NOMO-1 treated with dmso at 0.1 percent for 144 hours (cell line): ENCODE results near the gene ARFGAP1.

Experiments
- DNase-seq: peaks from one replicate; lab custom pipeline; 2025; ENCODE audit not compliant: unreplicated experiment; lab: John Stamatoyannopoulos, UW

ARFGAP1 gene

DNA sequence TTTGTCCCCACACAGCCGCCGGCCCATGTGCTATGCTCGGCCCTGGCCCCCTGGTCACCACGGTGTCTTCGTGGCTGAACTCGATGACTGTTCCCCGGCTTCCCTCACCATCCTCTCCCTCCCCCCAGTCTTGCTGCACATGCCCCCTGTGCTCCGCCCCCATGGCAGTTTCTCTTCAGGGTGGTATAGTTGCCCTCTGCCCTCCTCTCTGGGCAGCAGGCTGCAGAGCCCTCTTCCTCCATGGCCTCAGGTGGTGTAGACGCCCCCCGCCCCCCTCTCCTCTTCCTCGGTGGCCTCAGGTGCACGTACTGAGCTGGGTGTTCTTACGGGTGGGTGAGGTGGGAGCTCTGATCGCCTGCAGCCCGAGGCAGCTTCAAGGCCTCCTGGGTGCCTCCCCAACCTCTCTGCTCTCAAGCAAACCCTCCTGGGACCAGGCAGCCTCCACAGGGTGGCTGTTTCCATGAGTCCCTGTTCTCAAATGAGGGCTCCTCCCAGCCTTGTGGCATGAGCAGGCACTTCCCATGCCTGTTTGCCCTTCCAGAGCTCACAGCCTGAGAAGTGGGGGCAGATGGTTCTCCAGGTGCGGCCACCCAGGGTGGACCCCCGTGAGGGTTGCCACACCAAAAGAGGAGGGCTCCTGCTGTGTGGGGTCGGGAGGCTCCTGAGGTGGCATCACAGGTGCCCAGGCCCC is 45.1 kb downstream of the ARFGAP1 start:
- DNase-seq = no peak

DNA sequence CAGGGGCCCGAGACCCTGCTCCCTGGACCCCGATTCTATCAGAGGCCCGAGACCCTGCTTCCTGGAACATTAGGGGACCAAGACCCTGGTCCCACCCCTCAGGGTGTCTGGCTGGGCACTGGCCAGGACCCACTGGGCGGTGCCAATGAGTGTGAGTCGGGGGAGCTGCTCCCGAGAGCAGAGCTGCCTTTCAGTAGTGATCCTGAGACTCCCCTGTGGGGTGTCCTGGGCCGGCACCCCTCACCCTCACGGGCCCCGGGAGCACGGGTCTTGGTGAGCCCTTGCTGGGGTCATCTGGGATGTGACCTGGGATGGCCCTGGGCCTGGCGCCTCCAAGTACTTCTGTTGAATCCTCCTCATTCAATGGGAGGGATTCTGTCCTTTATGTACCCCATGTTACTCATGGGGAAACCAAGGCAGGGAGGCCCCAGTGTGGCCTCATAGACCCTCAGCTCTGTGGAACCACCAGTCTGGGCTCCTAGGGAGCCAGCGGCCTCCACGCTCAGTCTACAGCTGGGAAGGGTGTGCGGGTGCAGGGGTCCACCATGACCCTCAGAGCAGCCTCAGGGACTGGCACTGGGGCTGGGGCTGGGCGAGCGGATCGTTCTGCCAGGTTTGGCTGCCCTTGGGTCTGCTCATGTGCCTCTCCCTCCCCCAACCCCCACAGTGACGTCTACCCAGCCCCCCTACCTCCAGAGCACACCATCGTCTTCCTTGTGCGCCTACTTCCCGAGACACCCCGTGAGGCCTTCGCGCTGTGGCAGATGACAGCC is 46.0 kb downstream of the ARFGAP1 start:
- DNase-seq = no peak

DNA sequence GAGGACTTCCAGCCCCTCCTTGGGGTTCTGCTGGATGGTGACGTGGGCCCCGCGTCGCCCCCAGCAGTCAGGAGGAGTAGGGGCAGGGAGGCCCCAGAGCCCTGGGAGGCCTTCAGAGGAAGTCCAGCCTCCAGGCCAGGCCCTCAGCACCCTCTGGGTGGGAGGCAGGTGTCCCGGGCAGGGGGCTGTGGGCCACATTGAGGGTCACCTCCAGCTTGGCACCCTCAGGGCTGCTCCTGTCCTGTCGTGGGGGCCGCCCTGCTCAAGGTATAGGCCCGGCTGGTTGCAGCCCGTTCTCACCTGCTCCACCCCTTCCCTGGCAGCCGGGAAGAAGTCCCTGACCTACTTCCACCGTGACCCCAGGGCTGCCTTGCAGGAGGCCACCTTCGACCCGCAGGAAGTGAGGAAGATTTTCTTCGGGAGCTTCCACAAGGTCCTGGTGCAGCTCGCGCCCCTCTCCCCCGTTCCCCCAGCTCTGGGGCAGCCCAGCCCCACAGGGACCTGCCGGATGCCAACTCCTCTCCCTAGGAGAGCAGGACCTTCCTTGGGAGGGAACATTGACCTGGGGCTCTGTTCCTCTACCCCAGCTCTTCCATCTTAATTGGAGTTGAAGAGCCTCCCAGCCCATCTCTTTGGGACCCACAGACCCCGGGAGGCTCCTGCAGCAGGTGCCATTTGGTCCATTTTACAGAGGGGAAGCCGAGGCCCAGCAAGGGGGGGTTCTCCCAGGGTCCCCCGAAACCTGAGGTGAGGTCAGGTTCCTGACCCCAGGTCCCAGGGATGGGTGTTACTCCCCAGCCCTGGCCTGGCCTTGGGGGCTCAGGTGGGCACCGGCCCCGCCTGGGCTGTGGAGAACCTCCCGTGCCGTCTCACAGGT is 46.8 kb downstream of the ARFGAP1 start:
- no peak for DNase-seq

DNA sequence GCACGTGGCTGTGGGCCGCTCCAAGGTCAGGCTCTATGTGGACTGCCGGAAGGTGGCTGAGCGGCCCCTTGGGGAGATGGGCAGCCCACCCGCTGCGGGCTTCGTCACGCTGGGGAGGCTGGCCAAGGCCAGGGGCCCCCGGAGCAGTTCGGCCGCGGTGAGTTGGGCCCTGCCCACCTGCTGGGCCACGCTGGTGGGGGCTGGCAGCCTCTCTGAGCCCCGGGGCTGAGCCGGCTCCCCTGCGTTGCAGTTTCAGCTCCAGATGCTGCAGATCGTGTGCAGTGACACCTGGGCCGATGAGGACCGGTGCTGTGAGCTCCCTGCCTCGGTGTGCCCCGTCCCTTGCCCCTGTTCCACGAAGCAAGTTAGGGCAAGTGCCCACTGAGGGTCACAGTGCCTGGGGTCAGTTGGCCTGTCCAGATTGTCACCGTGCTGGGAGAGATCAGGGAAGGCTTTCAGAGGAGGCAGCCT is 47.5 kb downstream of the ARFGAP1 start:
- DNase-seq = no peak

DNA sequence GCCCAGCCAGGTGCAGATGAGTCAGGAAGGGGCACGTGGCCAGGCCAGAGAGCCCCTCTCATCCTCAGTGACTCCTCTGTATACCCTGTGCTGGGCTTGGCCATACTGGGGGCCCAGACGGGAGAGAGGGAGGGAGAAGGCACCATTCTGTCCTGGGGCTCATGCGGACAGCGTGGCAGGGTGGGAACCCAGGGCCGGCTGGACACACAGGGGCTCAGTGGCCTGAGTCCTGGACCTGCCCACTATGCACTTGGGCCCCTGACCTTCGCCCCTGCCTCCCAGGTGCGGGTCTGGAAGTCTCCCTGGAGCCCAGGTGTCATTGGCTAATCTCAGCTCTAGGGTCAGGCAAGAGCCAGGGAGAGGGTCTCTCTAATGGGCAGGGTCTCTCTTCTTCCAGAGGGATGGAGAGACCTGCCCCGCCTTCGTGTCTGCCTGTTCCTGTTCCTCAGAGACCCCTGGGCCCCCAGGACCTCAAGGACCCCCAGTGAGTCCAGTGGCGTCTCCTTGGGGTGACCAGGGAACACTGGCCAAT is 48.1 kb downstream of the ARFGAP1 start:
- no peak for DNase-seq

DNA sequence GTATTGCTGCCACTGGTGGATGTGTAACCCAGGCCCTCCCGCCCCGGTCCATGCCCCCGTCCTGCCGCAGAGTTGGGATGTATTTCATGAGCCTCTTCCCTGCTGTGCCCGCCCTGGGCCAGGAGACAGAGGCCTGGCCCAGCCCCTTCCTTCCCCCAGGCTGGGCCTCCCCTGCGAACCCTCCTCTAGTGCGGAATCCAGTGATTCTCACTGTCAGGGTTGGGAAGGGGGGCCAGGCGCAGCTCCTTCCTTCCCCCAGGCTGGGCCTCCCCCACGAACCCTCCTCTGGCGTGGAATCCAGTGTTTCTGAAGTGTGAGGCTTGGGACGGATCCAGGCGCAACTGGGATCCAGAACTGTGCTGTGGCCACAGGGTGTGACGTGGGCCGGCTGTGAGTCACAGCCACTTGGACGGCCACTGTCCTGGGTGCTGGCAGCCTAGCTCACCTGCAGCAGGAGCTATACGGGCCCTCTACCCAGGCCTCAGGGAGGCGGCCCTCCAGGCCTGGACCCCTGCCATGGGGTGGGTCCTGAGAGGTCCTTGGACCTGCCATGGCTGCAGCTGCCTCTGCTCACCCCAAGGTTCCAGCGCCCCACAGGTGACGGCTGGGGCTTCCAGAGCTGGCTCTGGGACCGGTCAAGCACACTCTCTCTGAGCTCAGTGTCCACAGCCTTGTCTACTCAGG is 48.7 kb downstream of the ARFGAP1 start:
- no peak for DNase-seq

DNA sequence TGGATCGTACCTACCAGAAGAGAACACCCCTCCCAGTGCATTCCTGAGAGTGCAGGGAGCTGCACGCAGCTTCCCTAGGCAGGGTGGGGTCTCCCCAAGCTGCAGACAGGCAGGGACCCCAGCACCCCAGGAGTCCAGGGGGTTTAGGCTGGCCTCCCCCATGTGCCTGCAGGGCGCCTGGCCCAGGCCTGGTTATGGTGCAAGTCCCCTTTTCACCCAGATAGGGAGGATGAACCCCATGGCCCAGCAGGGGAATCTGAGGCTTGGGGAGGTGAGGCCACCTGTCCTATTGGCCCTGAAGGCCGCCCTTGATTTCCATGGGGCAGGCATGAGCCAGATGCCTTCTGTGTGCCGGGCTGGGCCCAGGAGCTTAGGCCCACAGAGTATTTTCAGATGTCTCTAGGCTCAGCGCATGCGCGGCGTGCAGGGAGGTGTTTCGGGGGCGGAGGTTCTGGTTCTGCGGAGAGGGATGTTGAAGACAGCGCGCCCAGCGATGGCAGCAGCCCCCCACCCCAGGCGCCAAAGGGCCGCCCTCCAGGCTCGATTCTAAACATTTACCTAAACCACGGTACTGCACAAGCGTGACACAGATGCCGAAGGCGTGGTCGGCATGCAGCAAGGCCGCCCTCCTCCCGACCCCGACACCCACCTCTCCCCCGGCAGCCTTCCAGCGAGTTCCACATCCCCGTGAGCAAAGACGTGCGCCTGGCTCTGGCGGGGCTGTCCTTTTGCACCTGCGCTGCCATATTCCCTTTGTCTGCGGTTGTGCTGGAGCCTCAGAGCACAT is 49.7 kb downstream of the ARFGAP1 start:
- DNase-seq = no peak

DNA sequence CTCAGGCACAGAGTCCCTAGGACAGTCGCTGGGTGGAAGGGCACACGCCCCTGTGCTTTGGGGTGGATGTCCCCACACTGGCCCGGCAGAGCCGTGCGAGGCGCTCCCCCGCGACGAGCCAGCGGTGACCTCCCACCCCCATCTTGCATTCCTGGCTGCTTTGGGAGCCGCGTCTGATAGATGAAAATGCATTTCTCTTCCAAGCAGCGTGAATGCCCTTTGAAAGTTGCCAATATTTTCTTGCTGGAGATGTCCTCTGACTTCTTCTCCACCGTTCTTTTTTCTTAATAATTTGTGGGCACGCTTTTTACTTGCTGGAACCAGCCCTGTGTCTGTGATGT is 50.3 kb downstream of the ARFGAP1 start:
- DNase-seq = no peak

DNA sequence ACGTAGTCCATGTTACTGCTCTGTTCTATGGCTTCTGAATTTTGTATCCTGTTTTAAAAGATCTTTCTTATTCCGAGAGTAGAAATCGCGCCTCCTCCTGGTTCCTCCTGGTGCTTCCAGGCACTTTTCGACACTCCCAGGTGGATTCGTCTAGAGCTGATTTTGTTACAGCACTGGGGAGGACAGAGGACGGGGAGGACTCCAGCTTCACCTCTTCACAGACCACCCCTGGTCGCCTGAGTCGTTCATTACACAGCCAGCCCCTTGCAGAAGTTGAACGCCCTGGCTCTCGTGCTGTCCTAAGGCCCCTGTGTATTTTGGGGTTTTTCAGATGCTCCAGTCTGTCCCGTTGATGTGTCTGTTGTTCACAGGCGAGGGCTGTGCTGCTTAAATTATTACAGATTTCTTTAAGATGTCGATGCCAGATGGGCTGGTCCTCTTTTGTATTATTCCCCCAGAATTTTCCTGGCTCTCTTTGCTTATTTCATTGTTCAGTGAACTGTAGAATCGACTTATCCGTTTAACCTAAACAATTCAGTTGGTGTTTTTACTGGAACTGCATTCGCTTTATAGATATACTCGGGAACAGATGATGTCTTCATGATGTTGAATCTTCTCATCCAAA is 50.9 kb downstream of the ARFGAP1 start:
- DNase-seq = no peak

DNA sequence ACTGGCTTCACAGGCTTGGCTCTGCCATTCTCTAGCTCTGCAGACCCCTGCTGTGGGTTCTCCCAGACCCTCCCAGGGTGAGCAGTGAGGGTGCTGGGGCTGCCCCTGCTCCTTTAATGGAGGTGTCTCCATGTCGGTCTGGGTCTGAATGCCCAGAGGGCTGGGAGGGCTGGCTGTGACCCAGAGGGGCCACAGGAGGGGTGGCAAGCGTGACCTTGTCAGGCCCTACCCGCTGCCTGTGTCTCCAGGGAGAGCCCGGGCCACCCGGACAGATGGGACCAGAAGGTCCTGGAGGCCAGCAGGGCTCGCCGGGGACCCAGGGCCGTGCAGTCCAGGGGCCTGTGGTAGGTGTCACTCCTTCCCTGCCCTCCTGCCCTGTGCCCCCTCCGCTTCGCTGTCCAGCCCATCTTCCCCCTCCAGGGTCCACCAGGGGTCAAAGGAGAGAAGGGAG is 52.4 kb downstream of the ARFGAP1 start:
- DNase-seq = no peak

DNA sequence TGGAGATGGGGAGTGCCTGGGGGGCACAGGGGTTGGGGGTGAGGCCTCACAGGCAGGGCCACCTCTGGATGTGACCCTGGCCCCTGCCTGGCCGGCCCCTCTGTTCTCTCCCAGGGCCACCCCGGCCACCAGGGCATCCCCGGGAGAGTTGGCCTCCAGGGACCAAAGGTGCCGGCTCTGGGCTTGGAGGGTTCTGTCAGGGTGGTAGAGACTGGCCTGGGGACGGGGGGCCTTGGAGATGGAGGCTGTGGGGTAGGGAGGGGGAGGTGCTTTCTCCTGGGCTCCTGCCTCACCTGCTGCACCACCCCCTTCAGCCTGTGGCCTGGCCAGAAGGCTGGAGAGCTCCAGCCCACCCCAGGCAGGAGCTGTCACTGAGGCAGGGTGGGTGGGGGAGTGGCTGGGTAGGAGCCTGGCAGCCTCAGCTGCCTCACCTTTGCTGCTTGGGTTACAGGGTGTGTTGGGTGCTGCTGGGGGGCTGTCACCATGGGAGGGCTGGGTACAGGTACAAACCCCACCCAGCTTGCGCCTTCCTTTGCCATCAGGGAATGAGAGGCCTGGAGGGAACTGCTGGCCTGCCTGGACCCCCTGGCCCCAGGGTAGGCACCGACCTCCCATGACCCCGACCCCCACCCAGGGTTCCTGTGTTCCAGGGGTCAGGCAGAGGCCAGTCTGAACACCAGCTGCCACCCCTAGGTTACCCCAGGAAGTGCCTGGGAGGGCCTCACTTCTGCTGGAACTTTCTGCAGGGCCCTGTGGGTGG is 53.1 kb downstream of the ARFGAP1 start:
- DNase-seq = no peak

DNA sequence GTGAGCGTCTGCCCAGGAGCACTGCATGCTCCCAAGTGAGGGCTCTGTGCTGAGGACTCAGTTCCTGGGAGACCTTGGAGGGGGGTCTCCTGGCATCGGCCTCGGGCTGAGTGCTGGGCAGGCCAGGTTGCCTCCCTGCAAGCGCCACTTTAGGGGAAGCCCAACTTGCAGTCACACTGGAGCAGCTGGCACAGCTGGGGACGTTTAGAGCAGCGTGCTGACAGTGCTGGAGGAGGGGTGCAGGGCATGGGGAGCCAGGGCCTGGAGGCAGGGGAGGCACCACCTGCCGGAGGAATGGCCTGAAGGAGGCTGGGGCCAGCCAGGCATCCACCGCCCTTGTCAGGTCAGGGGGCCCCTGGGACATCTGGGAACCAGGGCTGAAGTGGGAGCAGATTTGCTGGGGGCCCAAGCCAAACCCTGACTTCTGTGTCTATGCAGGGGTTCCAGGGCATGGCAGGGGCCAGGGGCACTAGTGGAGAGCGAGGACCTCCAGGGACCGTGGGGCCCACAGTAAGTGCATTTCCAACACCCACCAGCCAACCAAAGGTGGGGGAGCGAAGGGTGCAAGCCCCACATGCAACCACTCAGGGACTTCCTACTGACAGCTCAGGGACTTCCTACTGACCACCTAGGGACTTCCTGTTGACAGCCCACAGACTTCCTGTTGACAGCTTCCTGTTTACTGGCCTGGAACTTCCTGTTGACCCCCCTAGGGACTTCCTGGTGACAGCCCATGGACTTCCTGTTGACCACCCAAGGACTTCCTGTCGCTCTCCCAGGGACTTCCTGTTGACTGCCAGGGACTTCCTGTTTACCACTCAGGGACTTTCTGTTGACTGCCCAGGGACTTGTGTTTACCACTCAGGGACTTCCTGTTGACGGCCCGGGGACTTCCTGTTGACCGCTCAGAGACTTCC is 54.0 kb downstream of the ARFGAP1 start:
- DNase-seq = no peak

DNA sequence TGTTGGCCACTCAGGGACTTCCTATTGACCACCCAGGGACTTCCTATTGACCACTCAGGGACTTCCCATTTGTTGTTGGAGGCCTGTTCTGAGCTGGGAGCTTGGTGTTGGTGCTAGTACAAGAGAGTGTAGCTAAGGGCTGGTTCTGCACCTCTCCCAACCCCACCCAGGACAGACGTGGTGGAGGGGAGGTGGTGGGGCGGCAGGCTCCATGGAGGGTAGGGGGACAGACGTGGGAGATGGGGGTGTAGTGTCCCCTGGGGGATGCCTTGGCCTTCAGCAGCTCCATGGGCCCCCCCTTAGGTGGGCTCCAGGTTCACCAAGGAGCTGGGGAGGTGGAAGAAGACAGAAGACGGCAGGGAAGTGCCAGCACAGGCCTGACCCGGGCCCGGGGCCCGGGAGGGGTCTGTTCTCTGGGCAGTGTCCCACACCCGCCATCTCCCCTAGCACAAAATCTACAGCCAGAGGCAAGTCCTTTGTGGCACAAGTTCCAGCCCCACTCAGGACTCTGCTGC is 54.7 kb downstream of the ARFGAP1 start:
- no peak for DNase-seq

DNA sequence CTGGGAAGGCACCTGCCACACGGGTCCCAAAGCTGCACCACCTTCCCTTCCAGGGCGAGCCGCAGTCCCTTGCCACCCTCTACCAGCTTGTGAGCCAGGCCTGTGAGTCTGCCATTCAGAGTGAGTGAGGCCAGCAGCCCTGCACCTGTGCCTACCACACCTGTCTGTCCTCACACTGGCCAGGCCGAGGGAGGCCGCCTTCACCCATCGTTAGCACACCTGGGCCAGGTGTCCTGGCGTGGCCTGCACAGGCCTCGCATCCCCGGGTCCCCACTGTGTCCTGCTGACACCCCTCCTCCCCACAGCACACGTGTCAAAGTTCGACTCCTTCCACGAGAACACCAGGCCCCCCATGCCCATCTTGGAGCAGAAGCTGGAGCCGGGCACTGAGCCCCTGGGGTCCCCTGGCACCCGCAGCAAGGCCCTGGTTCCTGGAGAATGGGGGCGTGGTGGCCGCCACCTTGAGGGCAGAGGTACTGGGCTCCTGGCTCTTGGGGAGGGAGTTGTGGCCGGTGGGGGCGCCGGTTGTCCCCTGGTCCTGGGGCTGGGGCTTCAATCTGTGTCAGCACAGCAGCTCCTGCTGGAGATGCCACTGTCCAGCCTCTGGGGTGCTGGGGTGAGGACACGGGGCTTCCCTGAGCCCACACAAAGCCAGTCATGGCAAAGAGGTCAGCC is 55.5 kb downstream of the ARFGAP1 start:
- no peak for DNase-seq

DNA sequence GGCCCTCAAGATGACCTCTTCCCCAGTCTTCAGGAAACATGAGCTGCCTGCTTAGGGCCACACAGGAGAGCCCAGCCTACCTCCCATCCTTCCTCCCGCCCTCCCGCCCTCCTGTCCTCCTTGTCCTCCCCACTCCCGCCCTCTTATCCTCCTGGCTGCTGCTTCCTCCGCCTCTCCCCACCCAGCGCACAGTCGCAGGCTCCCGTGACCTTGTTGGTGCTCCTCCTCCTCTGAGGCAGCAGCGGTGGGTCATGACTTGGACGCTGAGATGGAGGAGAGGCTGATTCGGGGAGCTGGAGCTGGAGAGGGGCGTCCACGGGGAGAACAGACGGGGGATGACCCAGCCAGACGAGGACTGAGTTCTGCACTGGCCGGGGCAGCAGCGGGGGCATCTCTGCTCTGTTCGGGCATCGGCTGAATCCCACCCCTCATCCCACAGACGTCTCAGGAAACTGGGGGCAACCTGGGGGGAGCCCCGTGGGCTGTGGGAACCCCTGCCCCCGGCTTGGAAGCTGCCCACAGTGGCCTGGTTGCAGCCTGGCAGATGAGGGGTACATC is 56.2 kb downstream of the ARFGAP1 start:
- DNase-seq = no peak

DNA sequence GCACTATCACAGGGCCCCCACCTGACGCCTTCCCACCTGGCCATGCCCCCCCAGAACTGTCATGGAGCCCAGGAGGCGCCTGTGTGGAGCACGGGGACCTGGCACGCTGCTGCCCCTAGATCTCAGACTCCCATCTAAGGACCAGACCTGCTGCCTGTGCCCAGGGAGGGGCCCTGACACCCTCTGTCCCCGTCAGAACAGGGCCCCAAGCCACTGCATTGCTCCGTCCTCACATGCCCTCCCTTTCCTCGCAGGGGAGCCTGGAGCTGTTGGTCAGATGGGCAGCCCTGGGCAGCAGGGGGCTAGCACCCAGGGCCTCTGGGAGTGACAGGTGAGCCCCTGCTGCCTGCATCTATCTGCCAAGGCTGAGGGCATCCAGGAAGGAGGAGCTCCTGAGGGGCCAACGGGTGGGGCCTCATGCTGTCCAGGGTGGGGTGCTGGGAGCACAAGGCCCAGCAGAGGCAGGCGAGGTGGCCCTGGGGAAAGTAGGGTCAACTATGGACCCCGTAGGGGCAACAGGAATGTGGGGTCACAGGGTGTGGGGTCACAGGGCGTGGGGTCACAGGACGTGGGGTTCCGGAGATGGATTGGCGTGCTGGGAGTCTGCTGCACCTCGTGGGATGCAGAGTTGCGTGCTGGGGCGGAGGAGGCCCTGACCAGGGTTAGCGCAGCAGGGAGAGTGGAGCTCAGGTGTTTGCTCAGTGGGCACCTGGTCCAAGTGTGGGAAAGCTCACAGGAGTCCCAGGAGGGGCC is 56.9 kb downstream of the ARFGAP1 start:
- DNase-seq = no peak
